Thyroid gland (tissue), 4 donors: Measurements from ENCODE around the gene VMAC.

Experiments
- CTCF ChIP-seq, 6 experiments: fragments of 200-600 bp in 3 of 6; fragments of 450-650 bp in 3 of 6; sonication (generic) in 3 of 6; IDR thresholded peaks; one replicate each; pipeline ENCODE4 v1.5.1; 2016 to 2019; ENCODE audit warnings: antibody characterized with exemption in 6 of 6, mild to moderate bottlenecking in 2 of 6, inconsistent platforms in 1 of 6, moderate library complexity in 1 of 6
- POLR2A ChIP-seq, 2 donors: fragments of 450-650 bp; IDR thresholded peaks; one replicate each; pipeline ENCODE4 v1.6.1; 2017; ENCODE audit warnings: antibody characterized with exemption in 2 of 2, mild to moderate bottlenecking in 2 of 2, moderate library complexity in 1 of 2

GRCh38 chr19:5923356-5923755 is 18.7 kb downstream of the VMAC start:
- TF ChIP-seq CTCF (IDR thresholded peaks at IDR 0.05) (no peak), POLR2A (IDR thresholded peaks at IDR 0.05) (no peak)
